H7 (cell line): ENCODE data around the gene WDR20. TPM values are rescaled to one million over a fixed set of nuclear protein-coding genes. Genes with fewer than 3 reads are reported as not detected.

Experiments used
- DNase-seq: peaks from one replicate; pipeline ENCODE4 v3.0.0; 2012
- H3K27me3 ChIP-seq: 2 replicates; pipeline ENCODE4 v1.6.0; 2011; ENCODE audit warnings: mild to moderate bottlenecking, low read length; ENCODE audit not compliant: control insufficient read depth, insufficient read depth
- H3K36me3 ChIP-seq: replicated peaks from 2 replicates; pipeline ENCODE4 v1.5.1; 2011; ENCODE audit warnings: low read length; ENCODE audit not compliant: control insufficient read depth, insufficient read depth
- H3K4me3 ChIP-seq: 2 replicates; pipeline ENCODE4 v1.5.1; 2011; ENCODE audit warnings: low read depth, mild to moderate bottlenecking, control low read depth, low read length, moderate library complexity; ENCODE audit not compliant: insufficient read depth
- total RNA-seq: library from RNA; depleted of rRNA; stranded (reverse); fragments of >200 nt; shearing (Covaris generic); gene quantifications from 2 replicates; pipeline ENCODE4 v1.2.3, GENCODE V29; 2014

WDR20 gene
- total RNA-seq, 1 experiment from 2014 or later = 14.7 TPM

DNA sequence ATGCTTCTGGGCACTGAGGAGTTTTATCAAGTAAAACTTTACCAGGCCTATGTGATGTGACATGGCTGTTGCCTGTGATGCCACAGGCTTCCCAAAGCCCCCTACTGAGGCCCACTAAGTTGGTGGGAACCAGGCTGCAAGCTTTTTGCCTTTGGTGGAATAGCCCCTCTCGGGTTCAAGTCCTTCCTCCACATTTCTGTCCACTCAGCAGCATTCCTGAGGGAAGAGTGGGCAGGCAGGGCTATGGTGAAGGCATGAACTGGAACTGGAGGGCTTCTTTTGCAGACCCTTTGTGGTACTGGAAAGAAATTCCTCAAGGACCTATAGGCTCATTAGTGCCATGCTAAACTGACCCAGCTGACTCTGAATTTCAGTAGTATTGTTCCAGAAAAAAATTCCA is 48.5 kb downstream of the WDR20 start:
- no peak overlapping the region for H3K4me3 ChIP-seq
- no peak for DNase-seq
- no peaks in the 10 kb centered on the region for H3K36me3 ChIP-seq
- no peaks in the 10 kb centered on the region for H3K27me3 ChIP-seq

DNA sequence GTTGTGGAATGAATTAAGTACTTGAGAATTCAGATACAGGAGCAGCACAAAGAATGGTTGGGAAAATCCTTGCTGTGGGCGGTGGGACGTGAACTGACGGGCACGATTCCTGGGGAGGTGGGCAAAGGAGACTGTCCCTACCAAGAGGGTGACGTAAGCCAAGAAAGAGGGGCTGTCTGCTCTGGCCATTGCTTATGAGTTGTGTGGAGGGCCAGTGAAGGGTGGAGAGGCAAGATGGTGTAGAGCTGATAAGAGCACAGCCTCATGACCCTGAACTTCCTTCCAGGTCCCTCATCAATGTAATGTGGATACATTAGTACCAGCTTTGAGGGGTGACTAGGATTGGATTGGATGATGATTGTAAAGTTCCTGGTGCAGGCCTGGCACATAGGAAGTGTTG is 50.2 kb downstream of the WDR20 start:
- no peak for DNase-seq
- no peaks in the 10 kb centered on the region for H3K27me3 ChIP-seq
- no peaks in the 10 kb centered on the region for H3K36me3 ChIP-seq
- H3K4me3 ChIP-seq = no peak overlapping the region

DNA sequence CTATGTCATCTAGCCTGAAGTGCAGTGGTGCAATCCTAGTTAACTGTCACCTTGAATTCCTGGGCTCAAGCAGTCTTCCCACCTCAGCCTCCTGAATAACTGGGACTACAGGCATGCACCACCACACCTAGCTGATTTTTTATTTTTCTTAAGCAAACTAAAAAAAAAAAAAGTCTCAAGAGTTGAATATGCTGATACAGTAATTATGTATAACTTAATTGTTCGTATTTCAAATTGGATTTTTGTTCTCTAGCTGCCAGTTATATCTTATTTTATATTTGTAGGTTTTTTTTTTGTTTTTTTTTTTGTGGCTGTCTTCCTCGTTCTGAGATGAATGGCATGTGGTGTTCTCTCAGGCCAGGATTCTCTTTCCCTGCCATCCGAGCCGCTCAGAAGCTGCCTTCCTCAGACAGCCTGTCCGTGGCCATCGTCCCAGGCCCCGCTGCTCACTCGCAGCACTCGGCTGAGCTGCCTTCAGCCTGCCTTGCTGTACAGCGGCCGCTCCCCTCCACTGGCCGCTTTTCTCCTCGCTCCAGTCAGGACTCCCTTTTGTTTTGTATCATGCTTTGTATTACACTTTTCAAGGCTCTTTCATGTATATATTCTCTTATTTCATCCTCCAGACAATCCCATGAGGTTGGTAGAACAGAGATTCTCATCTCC is 53.3 kb downstream of the WDR20 start:
- peaks cover 2% of the 10 kb centered on the region for H3K36me3 ChIP-seq
- H3K27me3 ChIP-seq = no peaks in the 10 kb centered on the region
- DNase-seq = peak; percentile 57
- no peak overlapping the region for H3K4me3 ChIP-seq

DNA sequence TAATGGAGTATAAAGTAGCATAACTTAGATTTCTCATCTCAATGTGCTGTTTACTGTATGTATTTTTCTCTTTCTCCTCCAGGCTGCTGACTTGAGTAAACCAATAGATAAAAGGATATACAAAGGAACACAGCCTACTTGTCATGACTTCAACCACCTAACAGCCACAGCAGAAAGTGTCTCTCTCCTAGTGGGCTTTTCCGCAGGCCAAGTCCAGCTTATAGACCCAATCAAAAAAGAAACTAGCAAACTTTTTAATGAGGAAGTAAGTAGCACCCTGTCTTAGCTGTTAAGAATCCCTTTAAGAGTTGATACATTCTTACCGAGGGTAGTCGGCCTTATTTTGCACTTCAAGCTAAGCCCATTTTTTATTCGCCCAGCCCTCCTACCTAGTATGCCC is 55.2 kb downstream of the WDR20 start:
- H3K36me3 ChIP-seq = peaks cover 2% of the 10 kb centered on the region
- no peaks in the 10 kb centered on the region for H3K27me3 ChIP-seq
- H3K4me3 ChIP-seq = no peak overlapping the region
- no peak for DNase-seq

DNA sequence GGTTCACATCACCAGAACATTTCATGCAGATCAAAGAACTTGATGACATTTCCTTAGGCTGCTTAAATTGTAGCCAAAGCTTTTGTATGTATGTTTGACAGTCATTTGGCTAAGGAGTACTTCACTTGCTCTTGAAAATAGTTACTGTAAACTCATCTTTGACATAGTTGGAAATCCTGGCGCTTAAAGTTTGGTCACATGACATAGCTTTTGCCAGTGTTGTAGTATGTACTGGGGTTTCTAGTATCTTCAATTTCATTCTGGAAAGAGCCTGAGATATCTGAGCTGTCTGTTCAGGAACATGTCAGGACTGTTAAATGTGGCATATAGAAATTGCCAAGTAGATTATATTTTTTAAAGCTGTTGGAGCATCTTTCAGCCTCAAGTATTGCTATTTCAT is 55.7 kb downstream of the WDR20 start:
- Histone ChIP-seq H3K36me3 (peaks cover 2% of the 10 kb centered on the region), H3K27me3 (no peaks in the 10 kb centered on the region), H3K4me3 (no peak overlapping the region)
- DNase-seq = no peak

DNA sequence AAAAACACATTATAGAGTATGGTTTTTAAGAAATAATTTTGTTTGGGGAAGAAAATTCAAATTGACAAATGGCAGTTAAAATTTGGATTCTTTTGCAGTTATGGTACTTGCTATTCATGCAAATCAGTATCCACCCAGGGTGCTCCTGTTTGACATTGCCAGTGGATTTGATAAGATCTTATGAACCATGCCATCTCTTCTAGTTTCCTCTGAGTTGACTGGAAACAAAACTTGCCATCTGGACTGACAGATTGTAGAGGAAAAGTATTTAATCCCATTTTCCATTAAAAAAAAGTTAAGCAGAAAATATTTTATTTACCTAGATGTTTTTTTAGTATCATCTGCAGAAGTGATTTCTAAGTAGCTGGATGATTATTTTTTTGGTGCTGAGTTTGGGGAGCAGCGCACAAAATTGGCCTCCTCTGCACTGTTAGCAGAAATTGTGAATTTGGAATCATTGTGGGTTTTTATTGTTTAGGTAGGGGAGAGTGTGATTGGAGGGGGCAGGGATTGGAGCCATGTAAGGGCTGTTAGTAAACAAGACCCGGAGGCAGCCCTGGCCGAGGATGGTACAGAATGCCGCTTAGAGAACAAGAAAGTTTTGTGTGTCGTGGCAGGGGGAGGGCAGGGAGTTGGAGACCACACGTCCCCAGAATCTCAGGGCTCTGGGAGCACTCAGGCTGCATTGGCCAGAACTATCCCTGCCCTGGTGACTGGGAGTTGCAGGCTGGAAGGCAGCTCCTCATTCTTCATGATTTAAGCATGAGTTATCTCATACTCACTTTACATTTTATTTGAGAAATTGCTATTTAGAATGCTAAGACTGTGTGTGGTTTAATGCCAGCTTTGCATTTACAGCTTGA is 56.6 kb downstream of the WDR20 start:
- no peak overlapping the region for H3K4me3 ChIP-seq
- H3K27me3 ChIP-seq = no peaks in the 10 kb centered on the region
- no peak for DNase-seq
- peaks cover 2% of the 10 kb centered on the region for H3K36me3 ChIP-seq

DNA sequence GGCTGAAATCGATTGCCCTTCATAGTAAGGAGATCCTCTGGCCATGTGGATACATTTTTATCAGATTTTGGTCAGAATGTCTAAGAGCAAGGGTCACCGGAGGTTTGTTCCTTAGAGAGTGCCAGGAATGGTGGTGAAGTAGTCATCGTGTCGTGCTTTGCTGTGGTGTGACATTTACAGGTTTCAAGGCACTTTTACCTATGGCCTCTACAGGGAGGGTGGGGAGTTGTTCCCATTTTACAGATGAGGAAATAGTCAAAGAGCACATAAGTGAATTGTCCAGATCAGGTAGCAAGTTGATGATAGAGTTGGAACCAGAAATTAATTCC is 57.2 kb downstream of the WDR20 start:
- peaks cover 2% of the 10 kb centered on the region for H3K36me3 ChIP-seq
- DNase-seq = no peak
- H3K27me3 ChIP-seq = no peaks in the 10 kb centered on the region
- no peak overlapping the region for H3K4me3 ChIP-seq

DNA sequence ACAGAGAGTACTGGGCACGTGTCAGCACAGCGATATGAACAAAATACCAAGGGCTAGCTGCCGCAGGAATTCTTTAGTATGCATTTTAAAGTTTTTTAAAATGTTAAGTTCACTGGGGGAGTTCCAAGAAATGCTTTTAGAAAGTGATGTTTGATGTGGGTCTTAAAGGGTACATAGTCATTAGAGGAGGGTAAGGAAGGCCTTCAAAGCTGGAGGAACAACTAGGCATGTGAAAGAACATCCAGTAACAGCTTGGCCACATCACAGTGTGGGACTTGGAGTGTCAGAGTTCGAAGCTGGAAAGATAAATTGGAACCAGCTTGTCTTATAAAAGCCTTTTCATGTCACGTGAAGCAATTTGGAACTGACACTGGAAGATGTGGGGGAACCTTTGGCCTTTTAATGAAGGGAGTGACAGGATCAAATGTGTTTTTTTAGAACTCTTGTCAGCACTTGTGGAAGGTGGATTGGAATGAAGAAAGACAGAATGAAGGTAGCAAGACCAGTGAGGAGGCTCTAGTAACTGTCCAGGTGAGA is 57.7 kb downstream of the WDR20 start:
- Histone ChIP-seq H3K36me3 (peaks cover 2% of the 10 kb centered on the region), H3K27me3 (no peaks in the 10 kb centered on the region), H3K4me3 (no peak overlapping the region)
- DNase-seq = no peak

DNA sequence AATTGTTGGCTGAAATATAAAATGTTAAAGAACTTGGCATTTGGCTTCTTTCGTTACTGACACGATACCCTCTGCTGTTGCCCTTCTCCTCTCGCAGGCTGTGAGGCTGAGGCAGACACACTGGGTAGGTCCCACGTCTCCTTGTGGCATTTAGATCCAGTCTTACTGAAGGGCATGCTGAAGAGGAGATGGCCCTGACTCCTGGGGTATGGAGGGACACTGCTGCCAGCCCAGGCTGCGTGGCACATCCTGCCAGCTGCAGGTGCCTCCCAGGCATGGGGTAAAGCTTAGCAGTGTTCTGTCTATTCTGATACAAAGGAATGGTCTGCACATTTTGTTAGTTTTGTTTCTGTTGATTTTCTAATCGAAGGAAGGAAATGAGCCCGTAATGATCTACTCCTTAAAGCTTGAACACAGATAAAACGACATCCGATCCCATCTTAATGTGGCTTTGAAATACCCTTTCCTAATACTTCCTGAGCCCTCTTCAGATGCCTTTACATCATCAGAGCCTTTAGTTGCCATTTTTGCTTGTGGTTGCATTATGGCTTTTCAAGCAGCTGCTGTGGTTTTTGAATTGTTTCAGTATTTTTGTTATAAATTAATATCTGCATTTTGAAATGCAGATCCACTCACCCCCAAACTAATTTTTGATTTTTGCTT is 61.1 kb downstream of the WDR20 start:
- H3K4me3 ChIP-seq = no peak overlapping the region
- peak; percentile 24 for DNase-seq
- H3K36me3 ChIP-seq = peaks cover 4% of the 10 kb centered on the region
- H3K27me3 ChIP-seq = no peaks in the 10 kb centered on the region

DNA sequence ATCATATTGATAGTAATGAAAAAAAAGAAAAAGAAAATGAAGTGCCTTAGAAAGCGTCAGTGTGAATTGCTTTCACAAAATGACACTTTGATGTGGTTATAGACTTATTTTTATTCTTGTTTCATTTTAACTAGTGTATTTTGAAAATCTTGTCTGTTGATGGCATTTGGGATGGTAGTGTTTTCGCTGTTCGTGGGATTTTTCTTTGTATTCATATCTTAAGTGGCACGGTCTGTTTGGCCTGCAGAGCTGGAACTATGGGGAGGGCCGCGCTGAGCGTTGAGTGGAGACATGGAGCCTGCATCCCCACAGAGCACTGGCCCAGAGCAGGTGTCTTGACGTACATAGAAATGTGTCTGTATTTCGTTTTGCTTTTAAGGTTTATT is 61.6 kb downstream of the WDR20 start:
- DNase-seq = no peak
- H3K36me3 ChIP-seq = peaks cover 4% of the 10 kb centered on the region

DNA sequence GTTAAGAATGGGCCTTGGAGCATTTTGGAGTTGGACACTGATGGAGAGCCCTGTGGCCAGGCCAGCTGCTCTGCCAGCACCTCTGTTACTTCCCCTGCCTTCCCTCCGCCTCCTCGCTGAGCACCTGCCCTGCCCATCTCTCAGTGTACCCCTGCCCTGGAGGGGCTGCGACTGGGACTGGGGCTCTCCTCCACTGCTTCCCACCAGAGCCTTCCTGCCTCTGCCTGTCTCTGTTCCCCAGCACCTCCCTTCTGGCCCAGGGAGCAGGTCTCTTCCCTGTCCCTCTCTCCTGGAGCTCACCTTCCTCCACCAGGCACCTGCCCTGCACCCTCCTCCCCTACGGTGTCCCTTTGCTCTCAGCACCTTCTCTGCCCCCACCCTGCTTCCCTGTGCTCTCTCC is 62.1 kb downstream of the WDR20 start:
- H3K27me3 ChIP-seq = no peaks in the 10 kb centered on the region
- H3K36me3 ChIP-seq = peaks cover 4% of the 10 kb centered on the region
- H3K4me3 ChIP-seq = no peak overlapping the region
- DNase-seq = peak; percentile 43

More for the DNA sequence above, 61.6 kb downstream of the WDR20 start:
- no peaks in the 10 kb centered on the region for H3K27me3 ChIP-seq
- no peak overlapping the region for H3K4me3 ChIP-seq

DNA sequence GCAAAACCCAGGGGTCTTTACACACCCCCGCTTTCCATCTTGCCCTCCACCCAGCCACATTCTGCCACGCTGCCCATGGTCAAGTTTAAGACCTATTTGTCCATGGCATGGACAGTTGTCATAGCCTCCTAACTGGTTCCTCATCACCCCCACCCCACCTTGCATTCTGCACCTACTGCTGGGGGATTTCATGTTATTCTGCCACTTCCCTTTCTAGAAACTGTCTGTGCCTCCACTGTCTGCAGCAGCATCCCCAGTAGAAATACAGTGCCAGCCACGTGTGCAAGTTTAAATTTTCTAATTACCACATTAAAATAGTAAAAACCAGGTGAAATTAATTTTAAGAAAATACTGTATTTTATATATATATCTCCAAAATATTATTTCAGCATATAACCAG is 63.2 kb downstream of the WDR20 start:
- Histone ChIP-seq H3K27me3 (no peaks in the 10 kb centered on the region), H3K4me3 (no peak overlapping the region), H3K36me3 (peaks cover 1% of the 10 kb centered on the region)
- no peak for DNase-seq

DNA sequence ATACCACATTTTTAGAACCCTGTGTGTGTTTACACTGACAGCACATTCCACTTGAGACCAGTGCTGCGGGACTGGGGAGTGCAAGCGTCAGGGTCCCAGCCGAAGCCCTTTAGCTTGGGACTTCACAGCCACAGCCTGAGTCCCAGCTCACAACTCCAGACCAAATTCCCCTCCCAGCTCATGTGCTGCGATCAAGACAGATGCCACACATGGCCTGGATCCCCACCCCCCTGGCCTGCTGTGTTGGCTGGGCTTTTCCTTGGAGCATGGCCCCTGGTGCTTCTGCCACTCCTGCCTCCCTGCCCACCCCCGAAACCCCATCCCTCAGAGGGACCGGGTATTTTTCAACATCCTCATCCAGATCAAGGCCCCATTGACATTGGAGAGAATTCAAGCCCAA is 63.7 kb downstream of the WDR20 start:
- Histone ChIP-seq H3K27me3 (no peaks in the 10 kb centered on the region), H3K36me3 (peaks cover 1% of the 10 kb centered on the region), H3K4me3 (no peak overlapping the region)
- peak; percentile 42 for DNase-seq

DNA sequence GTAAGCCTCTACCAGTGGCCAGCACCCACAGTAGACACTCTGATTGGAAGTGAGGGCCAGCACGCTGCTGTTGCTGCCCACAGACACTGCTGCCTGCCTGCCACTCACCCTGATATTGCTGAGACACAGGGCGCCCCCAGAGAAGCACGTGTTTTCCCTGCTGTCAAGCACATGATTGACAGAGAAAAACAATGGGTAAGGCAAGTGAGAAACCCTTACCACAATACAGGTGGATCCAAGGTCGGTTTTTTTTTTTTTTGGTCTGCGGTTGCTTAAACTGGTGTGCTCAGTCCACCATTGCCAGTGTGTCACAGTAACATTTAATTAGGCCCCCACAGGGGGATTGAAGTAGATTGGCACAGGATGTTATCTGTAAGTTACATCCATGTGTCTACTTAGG is 65.9 kb downstream of the WDR20 start:
- Histone ChIP-seq H3K36me3 (peaks cover 10% of the 10 kb centered on the region), H3K27me3 (no peaks in the 10 kb centered on the region), H3K4me3 (no peak overlapping the region)
- no peak for DNase-seq

DNA sequence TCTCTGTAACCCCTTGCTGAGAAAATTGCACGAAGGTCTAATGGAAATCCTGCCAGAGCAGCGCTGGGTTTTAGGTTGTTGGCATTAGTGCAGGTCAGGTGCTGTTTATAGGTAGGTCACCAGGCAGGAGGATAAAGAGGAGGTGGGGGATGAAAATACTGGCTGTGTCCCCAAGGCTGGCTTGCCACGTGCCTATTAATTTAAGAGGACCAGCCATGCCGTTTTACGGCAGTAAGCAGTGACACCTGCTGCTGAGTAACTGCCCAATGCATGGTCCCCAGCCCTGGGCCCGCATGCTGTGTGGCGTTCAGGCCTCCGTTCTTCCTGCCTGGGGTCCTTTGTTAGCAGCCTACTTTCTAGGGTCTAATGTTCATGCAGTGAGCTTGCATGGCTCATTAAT is 67.2 kb downstream of the WDR20 start:
- peaks cover 12% of the 10 kb centered on the region for H3K36me3 ChIP-seq
- no peak overlapping the region for H3K4me3 ChIP-seq
- no peaks in the 10 kb centered on the region for H3K27me3 ChIP-seq
- DNase-seq = peak; percentile 43
